Skin epidermis (tissue), 12 donors: ENCODE measurements around the gene COL23A1.

Experiments used
- H3K27ac ChIP-seq, 21 experiments: fragments of 200-600 bp; sonication (generic) in 11 of 21; one replicate each; pipeline ENCODE4 v1.5.0; 2020; ENCODE audit warnings: mild to moderate bottlenecking in 3 of 21, inconsistent platforms in 2 of 21, moderate library complexity in 2 of 21
- H3K4me3 ChIP-seq, 7 experiments: fragments of 200-600 bp; sonication (generic) in 2 of 7; one replicate each; pipeline ENCODE4 v1.5.0; 2020; ENCODE audit warnings: inconsistent platforms in 2 of 7, mild to moderate bottlenecking in 2 of 7, moderate library complexity in 1 of 7

Gene COL23A1

GRCh38 chr5:178431782-178432165 lies 158.4 kb downstream of the COL23A1 start:
- H3K4me3 ChIP-seq = no peak overlapping the region
- peak overlapping the region in 5 of 21 experiments; percentile 55 to 73 (median 70) for H3K27ac ChIP-seq

- H3K27ac ChIP-seq = peak overlapping the region in 2 of 21 experiments; percentile 19 to 64
Observed at GRCh38 chr5:178431063-178431781, 159.0 kb downstream of the COL23A1 start.

GRCh38 chr5:178430186-178431062 lies 159.8 kb downstream of the COL23A1 start:
- H3K27ac ChIP-seq = no peak overlapping the region
- no peak overlapping the region for H3K4me3 ChIP-seq

More at GRCh38 chr5:178431063-178431781, 159.0 kb downstream of the COL23A1 start:
- H3K4me3 ChIP-seq = no peak overlapping the region

GRCh38 chr5:178429491-178430185 lies 160.6 kb downstream of the COL23A1 start:
- H3K4me3 ChIP-seq = no peak overlapping the region
- peak overlapping the region in 2 of 21 experiments; percentile 41 to 49 for H3K27ac ChIP-seq

- Histone ChIP-seq H3K4me3 (no peak overlapping the region), H3K27ac (peak overlapping the region in 3 of 21 experiments; percentile 31 to 49 (median 41))
Observed at GRCh38 chr5:178429156-178429468, 161.1 kb downstream of the COL23A1 start.

GRCh38 chr5:178428341-178429155 lies 161.6 kb downstream of the COL23A1 start:
- H3K27ac ChIP-seq = peak overlapping the region in 6 of 21 experiments; percentile 23 to 49 (median 36)
- H3K4me3 ChIP-seq = no peak overlapping the region

GRCh38 chr5:178427576-178428197 lies 162.5 kb downstream of the COL23A1 start:
- no peak overlapping the region for H3K4me3 ChIP-seq

GRCh38 chr5:178426326-178427130 lies 163.7 kb downstream of the COL23A1 start:
- no peak overlapping the region for H3K27ac ChIP-seq
- no peak overlapping the region for H3K4me3 ChIP-seq

More at GRCh38 chr5:178427576-178428197, 162.5 kb downstream of the COL23A1 start:
- H3K27ac ChIP-seq = peak overlapping the region in 4 of 21 experiments; percentile 20 to 49 (median 32)

GRCh38 chr5:178425621-178426068 lies 164.5 kb downstream of the COL23A1 start:
- Histone ChIP-seq H3K4me3 (no peak overlapping the region), H3K27ac (no peak overlapping the region)

- Histone ChIP-seq H3K4me3 (no peak overlapping the region), H3K27ac (no peak overlapping the region)
Observed at GRCh38 chr5:178424810-178425177, 165.4 kb downstream of the COL23A1 start.

- H3K27ac ChIP-seq = no peak overlapping the region
- no peak overlapping the region for H3K4me3 ChIP-seq
Observed at GRCh38 chr5:178423901-178424809, 166.0 kb downstream of the COL23A1 start.

GRCh38 chr5:178423431-178423830 lies 166.8 kb downstream of the COL23A1 start:
- Histone ChIP-seq H3K4me3 (no peak overlapping the region), H3K27ac (no peak overlapping the region)

GRCh38 chr5:178422400-178422775 lies 167.8 kb downstream of the COL23A1 start:
- Histone ChIP-seq H3K4me3 (no peak overlapping the region), H3K27ac (no peak overlapping the region)

- Histone ChIP-seq H3K27ac (no peak overlapping the region), H3K4me3 (no peak overlapping the region)
Observed at GRCh38 chr5:178421699-178422399, 168.3 kb downstream of the COL23A1 start.

- no peak overlapping the region for H3K27ac ChIP-seq
- no peak overlapping the region for H3K4me3 ChIP-seq
Observed at GRCh38 chr5:178421128-178421527, 169.1 kb downstream of the COL23A1 start.

- H3K4me3 ChIP-seq = no peak overlapping the region
- no peak overlapping the region for H3K27ac ChIP-seq
Observed at GRCh38 chr5:178420354-178420781, 169.8 kb downstream of the COL23A1 start.

- H3K27ac ChIP-seq = no peak overlapping the region
- no peak overlapping the region for H3K4me3 ChIP-seq
Observed at GRCh38 chr5:178419651-178420050, 170.5 kb downstream of the COL23A1 start.
